Testis (tissue), 3 donors: ENCODE results near the gene CABP2. TPM values are rescaled to one million over a fixed set of nuclear protein-coding genes. Genes with fewer than 3 reads are reported as not detected.

Experiments used
- DNase-seq: peaks from one replicate; pipeline ENCODE4 v3.0.0-alpha.2; 2019
- H3K27ac ChIP-seq, 2 donors: fragments of 200-600 bp; sonication (generic); one replicate each; pipeline ENCODE4 v1.5.1; 2019
- H3K27me3 ChIP-seq: fragments of 200-600 bp; sonication (generic); one replicate; pipeline ENCODE4 v1.5.1; 2019
- H3K36me3 ChIP-seq: fragments of 200-600 bp; sonication (generic); one replicate; pipeline ENCODE4 v1.5.1; 2017; ENCODE audit warnings: low read depth; ENCODE audit errors: missing control alignments
- H3K4me1 ChIP-seq: fragments of 200-600 bp; sonication (generic); one replicate; pipeline ENCODE4 v1.5.1; 2019
- H3K4me3 ChIP-seq, 2 donors: fragments of 200-600 bp; sonication (generic); one replicate each; pipeline ENCODE4 v1.5.1; 2017 to 2019
- H3K9me3 ChIP-seq: fragments of 200-600 bp; sonication (generic); one replicate; pipeline ENCODE4 v1.5.1; 2017
- POLR2A ChIP-seq: fragments of 450-650 bp; IDR thresholded peaks from one replicate; pipeline ENCODE4 v1.6.1; 2017; ENCODE audit warnings: antibody characterized with exemption, mild to moderate bottlenecking, moderate library complexity
- WGBS, 2 donors: methylation state at CpG; one replicate each; pipeline ENCODE4 v1.1.5; 2018; 5-methylcytosine and 5-hydroxymethylcytosine counted together
- intact Hi-C: fragments of 100-400 bp; cut with DNase I; formaldehyde crosslinking; loops from one replicate; pipeline ENCODE4 v1.15.1; 2023; ENCODE audit warnings: low total_unique reads
- polyA plus RNA-seq: library from polyadenylated mRNA; stranded (reverse); fragments of 350-450 nt; fragmentation: Illumina TruSeq; extraction: RNeasy Lipid Tissue Mini Kit (QIAGEN cat#74804); gene quantifications from one replicate; pipeline ENCODE4 v1.2.3, GENCODE V29; 2014; ENCODE audit warnings: low read depth, low replicate concordance; ENCODE audit not compliant: insufficient read depth
- total RNA-seq, 2 donors: library from RNA; depleted of rRNA; stranded (reverse); fragments of >200 nt; gene quantifications; one replicate each; pipeline ENCODE4 v1.2.3, GENCODE V29; 2016
- TF ChIP-seq, protein P1 (sequence below), 3 experiments: fragments of 450-650 bp in 2 of 3; fragments of 200-600 bp in 1 of 3; sonication (generic) in 1 of 3; IDR thresholded peaks; one replicate each; pipeline ENCODE4 v1.5.1; 2016 to 2019; ENCODE audit warnings: antibody characterized with exemption in 3 of 3, mild to moderate bottlenecking in 2 of 3, moderate library complexity in 1 of 3

Gene CABP2
- total and polyA plus RNA-seq, 3 donors from 2014 or later: not detected

DNA sequence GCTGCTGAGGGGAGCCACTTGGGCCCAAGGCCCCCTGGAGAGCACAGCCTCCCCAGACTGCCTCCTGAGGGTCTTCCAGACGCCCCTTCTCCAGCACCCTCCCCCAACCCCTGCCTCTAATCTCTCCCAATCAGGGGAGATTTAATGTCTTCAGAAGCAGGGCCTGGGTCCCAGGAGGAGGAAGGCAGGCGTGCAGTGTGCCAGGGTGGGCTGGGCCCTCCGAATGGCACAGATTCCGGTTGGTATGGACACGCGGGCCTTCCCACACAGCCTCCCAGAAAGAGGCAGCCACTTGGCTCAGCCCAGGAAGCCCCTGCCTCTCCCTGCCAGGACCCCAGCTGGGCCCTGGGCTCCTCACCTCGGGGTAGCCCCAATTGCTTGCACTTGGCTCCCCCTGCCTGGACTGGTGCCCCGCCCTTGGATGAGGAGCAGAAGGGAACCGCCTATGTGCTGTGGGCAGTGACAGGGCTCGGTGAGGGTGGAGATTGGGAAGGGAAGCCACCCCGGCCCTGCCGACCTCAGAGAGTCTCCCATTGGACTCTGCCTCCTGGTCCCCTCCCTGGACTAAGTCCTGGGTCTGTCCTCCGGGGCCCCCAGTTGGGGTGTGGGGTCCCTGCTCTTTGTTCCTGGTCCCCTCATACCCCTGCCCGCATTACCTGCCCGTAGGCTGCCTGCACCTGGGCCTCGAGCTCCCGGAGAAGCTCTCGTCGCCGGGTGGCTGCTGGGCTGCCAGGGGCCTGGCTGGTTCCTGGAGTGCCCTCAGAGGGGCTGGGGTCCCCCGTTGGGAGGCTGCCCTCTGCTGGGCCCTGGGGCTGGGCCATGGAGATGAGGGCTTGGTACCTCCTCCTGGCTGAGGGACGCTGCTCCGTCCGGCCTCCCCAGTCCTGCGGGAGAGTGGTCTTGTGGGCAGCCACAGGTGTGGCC is 572 bp upstream of the CABP2 start:
- intact Hi-C loops: no loop called here
- no peaks in the 10 kb centered on the region for H3K36me3 ChIP-seq
- no peaks in the 10 kb centered on the region for H3K27me3 ChIP-seq
- H3K4me3 ChIP-seq: no peak overlapping the region
- no peaks in the 10 kb centered on the region for H3K9me3 ChIP-seq
- no peaks in the 10 kb centered on the region for H3K4me1 ChIP-seq
- WGBS, 2 donors: 86 to 91% methylated on average over 11 to 24 of the region's 25 CpGs
- no peak for DNase-seq
- TF ChIP-seq POLR2A: no peak
- TF ChIP-seq, protein P1, sequence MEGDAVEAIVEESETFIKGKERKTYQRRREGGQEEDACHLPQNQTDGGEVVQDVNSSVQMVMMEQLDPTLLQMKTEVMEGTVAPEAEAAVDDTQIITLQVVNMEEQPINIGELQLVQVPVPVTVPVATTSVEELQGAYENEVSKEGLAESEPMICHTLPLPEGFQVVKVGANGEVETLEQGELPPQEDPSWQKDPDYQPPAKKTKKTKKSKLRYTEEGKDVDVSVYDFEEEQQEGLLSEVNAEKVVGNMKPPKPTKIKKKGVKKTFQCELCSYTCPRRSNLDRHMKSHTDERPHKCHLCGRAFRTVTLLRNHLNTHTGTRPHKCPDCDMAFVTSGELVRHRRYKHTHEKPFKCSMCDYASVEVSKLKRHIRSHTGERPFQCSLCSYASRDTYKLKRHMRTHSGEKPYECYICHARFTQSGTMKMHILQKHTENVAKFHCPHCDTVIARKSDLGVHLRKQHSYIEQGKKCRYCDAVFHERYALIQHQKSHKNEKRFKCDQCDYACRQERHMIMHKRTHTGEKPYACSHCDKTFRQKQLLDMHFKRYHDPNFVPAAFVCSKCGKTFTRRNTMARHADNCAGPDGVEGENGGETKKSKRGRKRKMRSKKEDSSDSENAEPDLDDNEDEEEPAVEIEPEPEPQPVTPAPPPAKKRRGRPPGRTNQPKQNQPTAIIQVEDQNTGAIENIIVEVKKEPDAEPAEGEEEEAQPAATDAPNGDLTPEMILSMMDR (IDR thresholded peaks at IDR 0.05): no peak
- H3K27ac ChIP-seq: no peak overlapping the region

DNA sequence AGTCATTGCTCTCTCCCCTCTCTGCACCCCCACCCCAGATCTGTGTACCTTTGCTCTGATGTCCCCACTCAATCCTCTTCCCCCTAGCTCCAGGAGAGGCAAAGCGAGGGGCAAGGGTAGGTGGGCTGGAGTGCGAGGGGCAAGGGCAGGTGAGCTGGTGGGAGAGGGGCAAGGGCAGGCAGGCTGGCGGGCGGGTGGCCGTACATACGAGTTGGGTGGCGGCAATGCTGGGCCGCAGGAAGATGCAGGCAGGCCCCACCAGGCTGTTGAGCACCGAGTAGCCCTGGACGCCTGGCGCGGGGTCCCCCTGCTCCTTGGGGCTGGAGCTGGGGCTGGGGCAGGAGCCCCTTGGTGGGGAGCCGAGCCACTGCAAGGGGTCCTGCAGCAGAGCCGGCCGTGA is 908 bp downstream of the CABP2 start:
- Histone ChIP-seq H3K36me3 (no peaks in the 10 kb centered on the region), H3K4me1 (no peaks in the 10 kb centered on the region), H3K27ac (no peak overlapping the region), H3K9me3 (no peaks in the 10 kb centered on the region), H3K4me3 (no peak overlapping the region), H3K27me3 (no peaks in the 10 kb centered on the region)
- 87 to 93% methylated on average over 8 to 15 of the region's 15 CpGs for WGBS, 2 donors
- TF ChIP-seq, protein P1 (IDR thresholded peaks at IDR 0.05): no peak
- no peak for TF ChIP-seq POLR2A
- intact Hi-C loops: no loop called here
- no peak for DNase-seq

DNA sequence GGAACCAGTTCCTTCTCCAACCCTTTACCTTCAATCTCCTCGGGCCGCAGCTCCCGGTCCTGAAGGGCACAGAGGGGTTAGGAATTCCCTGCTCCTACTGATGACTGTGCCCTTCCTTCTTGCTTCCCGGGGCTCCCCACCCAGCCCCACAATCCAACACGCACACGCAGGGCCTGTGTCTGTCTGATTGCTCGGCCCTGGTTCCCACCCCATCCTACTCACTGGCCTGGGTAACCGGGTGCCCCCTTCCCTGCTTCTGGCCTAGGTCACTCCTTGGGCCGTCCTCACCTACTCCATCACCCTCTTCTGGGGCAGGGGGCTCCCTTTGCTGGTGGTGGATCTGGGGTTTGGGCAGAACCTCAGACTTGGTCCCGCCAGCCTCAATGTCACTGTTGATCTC is 1.3 kb downstream of the CABP2 start:
- TF ChIP-seq, protein P1 (IDR thresholded peaks at IDR 0.05): no peak
- no peak for TF ChIP-seq POLR2A
- 79 to 84% methylated on average over 10 of the region's 10 CpGs for WGBS, 2 donors
- H3K4me3 ChIP-seq: no peak overlapping the region
- intact Hi-C loops: no loop called here
- H3K27ac ChIP-seq: no peak overlapping the region
- H3K4me1 ChIP-seq: no peaks in the 10 kb centered on the region
- no peak for DNase-seq
- H3K27me3 ChIP-seq: no peaks in the 10 kb centered on the region
- H3K9me3 ChIP-seq: no peaks in the 10 kb centered on the region
- H3K36me3 ChIP-seq: no peaks in the 10 kb centered on the region

DNA sequence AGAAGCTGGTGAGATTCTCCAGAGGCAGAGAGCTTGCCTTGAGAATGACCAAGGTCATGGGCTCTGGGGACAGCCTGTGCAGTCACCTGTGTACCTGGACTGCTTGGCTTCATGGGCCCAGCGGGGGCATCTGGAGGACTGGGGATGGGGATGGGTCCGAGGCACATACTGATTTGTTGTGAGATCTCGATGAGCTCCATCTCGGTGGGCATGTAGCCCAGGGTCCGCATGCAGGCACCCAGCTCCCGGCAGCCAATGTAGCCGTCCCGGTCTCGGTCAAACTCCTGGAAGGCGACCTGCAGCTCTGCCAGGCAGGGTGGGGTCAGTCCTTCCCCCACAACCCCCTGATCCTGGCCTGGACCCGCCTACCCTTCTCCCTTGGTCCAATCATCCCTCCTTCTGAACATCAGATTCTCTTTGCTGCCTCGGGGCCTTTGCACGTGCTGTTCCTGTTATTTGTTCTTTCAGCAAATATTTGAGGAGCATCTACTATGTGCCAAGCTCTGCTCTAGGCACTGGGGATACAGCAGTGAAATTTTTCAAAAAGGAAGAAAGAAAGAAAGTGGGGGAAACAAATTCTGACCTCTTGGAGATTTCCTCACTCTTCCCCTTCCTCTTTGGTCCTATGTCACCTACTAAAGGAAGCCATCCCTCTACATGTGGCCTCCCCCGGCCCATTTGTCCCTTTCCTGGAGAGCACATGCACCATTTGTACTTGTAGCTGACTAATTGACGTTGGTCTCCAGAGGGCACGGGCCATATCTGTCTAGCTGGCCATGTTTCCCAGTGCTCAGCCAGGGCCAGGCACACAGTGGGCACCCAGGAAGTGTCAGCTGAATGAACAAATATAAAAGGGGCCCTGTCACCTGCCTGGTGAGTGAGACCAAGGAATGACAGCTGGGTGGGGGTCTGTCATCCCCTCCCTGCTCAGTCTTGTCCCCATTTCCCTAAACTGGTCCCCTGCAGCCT is 2.1 kb downstream of the CABP2 start:
- no peak overlapping the region for H3K27ac ChIP-seq
- 86 to 91% methylated on average over 13 to 16 of the region's 16 CpGs for WGBS, 2 donors
- no peak overlapping the region for H3K4me3 ChIP-seq
- intact Hi-C loops: no loop called here
- no peaks in the 10 kb centered on the region for H3K36me3 ChIP-seq
- H3K9me3 ChIP-seq: no peaks in the 10 kb centered on the region
- H3K4me1 ChIP-seq: no peaks in the 10 kb centered on the region
- DNase-seq: no peak
- no peaks in the 10 kb centered on the region for H3K27me3 ChIP-seq
- TF ChIP-seq, protein P1 (IDR thresholded peaks at IDR 0.05): no peak
- TF ChIP-seq POLR2A: no peak
